Measurements from ENCODE around the gene DCAF5. TPM values are rescaled to one million over a fixed set of nuclear protein-coding genes. Genes with fewer than 3 reads are reported as not detected.
"Not testable (repeated sequence)": the region's sequence is repeated elsewhere in the genome, so short reads cannot be mapped to it uniquely, and the experiment has no call there.

The DCAF5 gene
- 24.2 and 30.0 TPM in 2 replicates for total RNA-seq

- DNase-seq (ENCODE audit: low read depth): no peak
- H3K4me3 ChIP-seq (ENCODE audit: low read depth, low read length): peak within 1 kb of the TSS; percentile 96
Measured at GRCh38 chr14:69152902-69153151, at the start of gene DCAF5. DCAF5 (minus strand) TSS chr14:69153119; CDS start chr14:69152978, 141 bp downstream.

GRCh38 chr14:69199786-69200185, 46.9 kb upstream of the DCAF5 start:
- H3K4me3 ChIP-seq (ENCODE audit: low read depth, low read length): no peak overlapping the region
- no peak for TF ChIP-seq CTCF (IDR thresholded peaks at IDR 0.05; ENCODE audit: insufficient read depth, low read depth, low read length)
- DNase-seq (ENCODE audit: low read depth): no peak

More at GRCh38 chr14:69152902-69153151, at the start of gene DCAF5:
- no peak for TF ChIP-seq CTCF (IDR thresholded peaks at IDR 0.05; ENCODE audit: insufficient read depth, low read depth, low read length)

GRCh38 chr14:69193721-69194120, 40.8 kb upstream of the DCAF5 start:
- H3K4me3 ChIP-seq (ENCODE audit: low read depth, low read length): no peak overlapping the region
- peak; percentile 4 for DNase-seq (ENCODE audit: low read depth)
- TF ChIP-seq CTCF (IDR thresholded peaks at IDR 0.05; ENCODE audit: insufficient read depth, low read depth, low read length): no peak

DNA sequence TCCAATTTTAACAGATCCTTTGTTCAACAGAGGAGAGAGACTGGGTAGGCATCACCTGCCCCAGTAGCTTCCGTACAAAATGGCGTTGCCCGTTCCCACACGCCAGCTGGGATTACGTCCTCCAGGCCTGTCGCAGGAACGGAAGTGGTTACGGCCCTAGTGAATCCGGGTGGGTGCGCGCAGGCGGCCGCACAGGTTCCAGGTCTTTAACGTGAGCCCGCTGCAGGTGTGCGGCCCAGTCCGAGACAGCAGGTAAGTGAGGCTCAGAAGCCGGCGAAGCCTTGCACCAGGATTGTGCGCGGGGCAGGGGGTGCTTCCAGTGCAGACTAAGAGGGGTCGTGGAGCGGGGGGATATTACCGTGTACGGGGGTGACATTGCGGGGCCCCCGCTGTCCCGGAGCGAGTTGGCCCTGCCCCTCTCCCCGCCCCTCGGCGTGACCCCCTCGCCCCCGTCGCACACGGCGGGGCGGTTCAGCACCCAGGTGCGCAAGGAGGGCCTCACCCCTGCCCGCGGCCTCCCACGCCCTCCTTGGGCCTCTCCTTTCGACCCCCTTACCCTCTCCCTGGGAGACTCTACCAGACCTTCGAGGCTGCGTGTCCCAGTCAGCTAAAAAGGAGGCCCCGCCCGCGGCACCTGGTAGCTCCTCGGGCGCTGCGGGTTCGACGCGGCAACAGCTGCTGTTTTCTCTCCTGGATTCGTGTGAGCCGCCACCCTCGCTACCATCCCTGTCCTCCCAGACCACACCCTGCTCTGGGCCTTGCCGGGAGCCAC, 38.6 kb upstream of the DCAF5 start, which contains the start of gene EXD2:
Gene EXD2, plus strand, starts transcription at position 159 of the 772 bp plus-strand sequence. CDS start 17,973 bp downstream, outside the sequence.
- peak within 1 kb of the TSS; percentile 91 for H3K4me3 ChIP-seq (ENCODE audit: low read depth, low read length)
- peak; percentile 84 for DNase-seq (ENCODE audit: low read depth)
- TF ChIP-seq CTCF (IDR thresholded peaks at IDR 0.05; ENCODE audit: insufficient read depth, low read depth, low read length): no peak

DNA sequence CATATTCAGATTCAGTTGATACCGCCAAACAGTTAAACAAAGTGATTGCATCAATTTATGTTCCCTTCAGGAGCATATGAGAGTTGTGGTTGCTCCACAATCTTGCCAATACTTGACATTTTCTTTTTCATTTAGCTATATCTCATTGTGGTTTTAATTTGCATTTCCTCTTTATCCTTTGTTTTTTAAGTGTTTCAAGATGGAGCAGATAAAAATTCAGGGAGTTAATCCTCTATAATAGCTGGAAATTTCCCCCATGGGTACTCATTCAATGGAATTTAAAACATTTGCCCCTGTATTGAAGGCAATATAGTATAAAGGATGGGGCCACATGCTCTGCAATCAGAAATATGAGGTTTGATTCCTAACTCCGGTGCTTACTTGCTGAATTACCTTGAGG, 37.3 kb upstream of the DCAF5 start:
- DNase-seq (ENCODE audit: low read depth): no peak
- no peak overlapping the region for H3K4me3 ChIP-seq (ENCODE audit: low read depth, low read length)
- TF ChIP-seq CTCF (IDR thresholded peaks at IDR 0.05; ENCODE audit: insufficient read depth, low read depth, low read length): no peak

- DNase-seq (ENCODE audit: low read depth): peak; percentile 10
Measured at GRCh38 chr14:69183735-69184134, 30.8 kb upstream of the DCAF5 start.

GRCh38 chr14:69182580-69182979, 29.7 kb upstream of the DCAF5 start:
- DNase-seq (ENCODE audit: low read depth); H3K4me3 ChIP-seq (ENCODE audit: low read depth, low read length): not testable (repeated sequence)

More at GRCh38 chr14:69183735-69184134, 30.8 kb upstream of the DCAF5 start:
- no peak for TF ChIP-seq CTCF (IDR thresholded peaks at IDR 0.05; ENCODE audit: insufficient read depth, low read depth, low read length)
- H3K4me3 ChIP-seq (ENCODE audit: low read depth, low read length): no peak overlapping the region

Measured in fibroblast of villous mesenchyme (primary cell).